GM21515 (cell line): ENCODE measurements around the gene PKN3.
"Not testable (repeated sequence)": the region's sequence is repeated elsewhere in the genome, so short reads cannot be mapped to it uniquely, and the experiment has no call there.

ENCODE experiments used
- ATAC-seq: cut with Tn5 transposase; IDR thresholded peaks from one replicate; pipeline ENCODE4 v1.9.1; 2021; ENCODE audit not compliant: unreplicated experiment

PKN3 gene

GRCh38 chr9:128690684-128691034 is 11.6 kb upstream of the PKN3 start:
- no peak for ATAC-seq

- ATAC-seq, result not testable (repeated sequence)
These were observed 8.6 kb upstream of the PKN3 start for GRCh38 chr9:128693738-128694137.

GRCh38 chr9:128694344-128694743 is 8.0 kb upstream of the PKN3 start:
- ATAC-seq, result no peak

GRCh38 chr9:128696923-128697707 is 5.2 kb upstream of the PKN3 start:
- ATAC-seq, result no peak

GRCh38 chr9:128699096-128699795 is 3.1 kb upstream of the PKN3 start:
- not testable (repeated sequence) for ATAC-seq

- no peak for ATAC-seq
These were observed 962 bp upstream of the PKN3 start for GRCh38 chr9:128701227-128701854.

GRCh38 chr9:128702949-128703615 is 779 bp downstream of the PKN3 start:
- ATAC-seq, result no peak

- ATAC-seq, result no peak
These were observed 1.5 kb downstream of the PKN3 start for GRCh38 chr9:128703616-128704355.

GRCh38 chr9:128704356-128704670 is 2.0 kb downstream of the PKN3 start:
- no peak for ATAC-seq

- no peak for ATAC-seq
These were observed 3.0 kb downstream of the PKN3 start for GRCh38 chr9:128705051-128705965.

GRCh38 chr9:128706045-128706444 is 3.7 kb downstream of the PKN3 start:
- ATAC-seq, result no peak

- ATAC-seq, result no peak
These were observed 4.5 kb downstream of the PKN3 start for GRCh38 chr9:128706671-128707381.

- ATAC-seq, result no peak
These were observed 5.1 kb downstream of the PKN3 start for GRCh38 chr9:128707446-128707845.

- ATAC-seq, result no peak
These were observed 10.4 kb downstream of the PKN3 start for GRCh38 chr9:128712451-128713410.

- ATAC-seq, result no peak
These were observed 11.1 kb downstream of the PKN3 start for GRCh38 chr9:128713411-128713780.

- ATAC-seq, result no peak
These were observed 11.8 kb downstream of the PKN3 start for GRCh38 chr9:128713941-128714573.

GRCh38 chr9:128714586-128715435 is 12.5 kb downstream of the PKN3 start:
- no peak for ATAC-seq
